IPS-18a (cell line): ENCODE results near the gene KYNU.
"Not testable (repeated sequence)": the region's sequence is repeated elsewhere in the genome, so short reads cannot be mapped to it uniquely, and the experiment has no call there.

Source experiments
- H3K27ac ChIP-seq: one replicate; pipeline ENCODE4 v1.5.1; 2013; ENCODE audit warnings: low read length
- H3K27me3 ChIP-seq: one replicate; pipeline ENCODE4 v1.6.1; 2013; ENCODE audit warnings: mild to moderate bottlenecking, low read length; ENCODE audit not compliant: control insufficient read depth, insufficient read depth
- H3K36me3 ChIP-seq: one replicate; pipeline ENCODE4 v1.6.1; 2013; ENCODE audit warnings: low read depth, low read length; ENCODE audit not compliant: control insufficient read depth
- H3K4me1 ChIP-seq: one replicate; pipeline ENCODE4 v1.6.1; 2013; ENCODE audit warnings: low read depth, low read length; ENCODE audit not compliant: control insufficient read depth
- H3K4me3 ChIP-seq: one replicate; pipeline ENCODE4 v1.5.1; 2013; ENCODE audit warnings: low read length
- H3K9ac ChIP-seq: one replicate; pipeline ENCODE4 v1.6.1; 2013; ENCODE audit warnings: mild to moderate bottlenecking, low read length, moderate library complexity
- H3K9me3 ChIP-seq: one replicate; pipeline ENCODE4 v1.6.1; 2013; ENCODE audit warnings: low read depth, low read length; ENCODE audit not compliant: control insufficient read depth

KYNU gene

GRCh38 chr2:143081616-143082015 lies 204.2 kb downstream of the KYNU start:
- H3K9ac ChIP-seq: no peak overlapping the region
- no peaks in the 10 kb centered on the region for H3K27me3 ChIP-seq
- H3K9me3 ChIP-seq: no peaks in the 10 kb centered on the region
- no peak overlapping the region for H3K4me3 ChIP-seq
- no peaks in the 10 kb centered on the region for H3K4me1 ChIP-seq
- H3K27ac ChIP-seq: no peak overlapping the region
- no peaks in the 10 kb centered on the region for H3K36me3 ChIP-seq

- Histone ChIP-seq H3K36me3 (no peaks in the 10 kb centered on the region), H3K4me1 (no peaks in the 10 kb centered on the region), H3K27ac (no peak overlapping the region), H3K9me3 (no peaks in the 10 kb centered on the region), H3K4me3 (no peak overlapping the region), H3K27me3 (no peaks in the 10 kb centered on the region), H3K9ac (no peak overlapping the region)
These were observed 206.2 kb downstream of the KYNU start for GRCh38 chr2:143083636-143084035.

GRCh38 chr2:143084462-143084861 lies 207.0 kb downstream of the KYNU start:
- Histone ChIP-seq H3K4me1 (no peaks in the 10 kb centered on the region), H3K9ac (no peak overlapping the region), H3K27me3 (no peaks in the 10 kb centered on the region), H3K9me3 (no peaks in the 10 kb centered on the region), H3K27ac (no peak overlapping the region), H3K4me3 (no peak overlapping the region), H3K36me3 (no peaks in the 10 kb centered on the region)

GRCh38 chr2:143085125-143085784 lies 207.8 kb downstream of the KYNU start:
- H3K36me3 ChIP-seq: no peaks in the 10 kb centered on the region
- H3K27ac ChIP-seq: no peak overlapping the region
- H3K9me3 ChIP-seq: no peaks in the 10 kb centered on the region
- H3K4me1 ChIP-seq: no peaks in the 10 kb centered on the region
- H3K4me3 ChIP-seq: no peak overlapping the region
- H3K27me3 ChIP-seq: no peaks in the 10 kb centered on the region
- H3K9ac ChIP-seq: no peak overlapping the region

GRCh38 chr2:143087033-143087432 lies 209.6 kb downstream of the KYNU start:
- no peaks in the 10 kb centered on the region for H3K36me3 ChIP-seq
- H3K27me3 ChIP-seq: no peaks in the 10 kb centered on the region
- no peaks in the 10 kb centered on the region for H3K4me1 ChIP-seq
- no peaks in the 10 kb centered on the region for H3K9me3 ChIP-seq
- no peak overlapping the region for H3K9ac ChIP-seq
- H3K27ac ChIP-seq: no peak overlapping the region
- H3K4me3 ChIP-seq: no peak overlapping the region

- Histone ChIP-seq H3K4me1 (no peaks in the 10 kb centered on the region), H3K9me3 (no peaks in the 10 kb centered on the region), H3K36me3 (no peaks in the 10 kb centered on the region), H3K4me3 (no peak overlapping the region), H3K27ac (no peak overlapping the region), H3K27me3 (no peaks in the 10 kb centered on the region), H3K9ac (no peak overlapping the region)
These were observed 210.9 kb downstream of the KYNU start for GRCh38 chr2:143088388-143088787.

GRCh38 chr2:143089520-143089919 lies 212.1 kb downstream of the KYNU start:
- not testable (repeated sequence) for H3K27me3 ChIP-seq, H3K27ac ChIP-seq, H3K9ac ChIP-seq, H3K4me1 ChIP-seq, H3K9me3 ChIP-seq, H3K36me3 ChIP-seq, H3K4me3 ChIP-seq
